GM12892 (cell line): ENCODE measurements around the gene UBR3.

ENCODE experiments used
- POLR2A ChIP-seq: IDR thresholded peaks from 2 replicates; pipeline ENCODE4 v1.6.1; 2011; ENCODE audit warnings: low read depth, low read length, control low read depth
- POLR2AphosphoS5 ChIP-seq: IDR thresholded peaks from 2 replicates; pipeline ENCODE4 v1.6.1; 2011; ENCODE audit warnings: low read depth, low read length, control low read depth
- TAF1 ChIP-seq: IDR thresholded peaks from 2 replicates; pipeline ENCODE4 v1.6.1; 2011; ENCODE audit warnings: low read depth, mild to moderate bottlenecking, control low read depth, low read length, borderline replicate concordance

DNA sequence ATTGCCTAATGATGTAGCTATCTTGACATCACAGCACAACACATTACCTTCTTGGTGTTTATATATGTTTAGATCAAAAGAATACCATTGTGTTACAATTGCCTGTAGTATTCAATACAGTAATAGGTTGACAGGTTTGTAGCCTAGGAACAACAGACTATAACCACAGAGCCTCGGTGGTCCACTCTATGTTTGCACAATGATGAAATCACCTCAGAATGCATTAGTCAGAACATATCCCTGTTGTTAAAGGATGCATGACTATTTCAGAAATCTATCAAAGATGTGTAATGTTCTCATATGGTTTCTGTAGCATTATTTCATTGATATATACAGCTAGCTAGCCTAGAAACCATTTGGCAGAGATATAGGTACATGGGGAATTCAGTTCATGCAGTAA lies 11.4 kb upstream of the UBR3 start:
- no peak for TF ChIP-seq POLR2A
- TF ChIP-seq POLR2AphosphoS5: no peak
- no peak for TF ChIP-seq TAF1
